Gastroesophageal sphincter (tissue), 3 donors: ENCODE results near the gene SLC2A9.

Experiments
- CTCF ChIP-seq, 4 experiments: fragments of 200-600 bp in 2 of 4; fragments of 450-650 bp in 2 of 4; sonication (generic) in 1 of 4; IDR thresholded peaks; one replicate each; pipeline ENCODE4 v1.5.1; 2017 to 2019; ENCODE audit warnings: antibody characterized with exemption in 4 of 4, mild to moderate bottlenecking in 2 of 4, moderate library complexity in 2 of 4
- POLR2A ChIP-seq, 2 donors: fragments of 450-650 bp; IDR thresholded peaks; one replicate each; pipeline ENCODE4 v1.6.1; 2017; ENCODE audit warnings: antibody characterized with exemption in 2 of 2, mild to moderate bottlenecking in 2 of 2, moderate library complexity in 1 of 2

- TF ChIP-seq CTCF (IDR thresholded peaks at IDR 0.05) (no peak), POLR2A (IDR thresholded peaks at IDR 0.05) (no peak)
Observed at GRCh38 chr4:9867751-9868425, 153.4 kb downstream of the SLC2A9 start.
